GM23338 (cell line): ENCODE data around the gene GSTT2B. TPM values are rescaled to one million over a fixed set of nuclear protein-coding genes. Genes with fewer than 3 reads are reported as not detected.

ENCODE experiments used
- ATAC-seq: fragments of 200-7000 bp; cut with Tn5 transposase; 3 replicates; pipeline ENCODE4 v1.9.1; 2020
- DNase-seq: peaks from one replicate; pipeline ENCODE4 v3.0.0-alpha.2; 2015; ENCODE audit warnings: low spot score
- H2AFZ ChIP-seq: fragments of 200-600 bp; sonication (generic); 2 replicates; pipeline ENCODE4 v1.8.0; 2016; ENCODE audit warnings: antibody characterized with exemption, mild to moderate bottlenecking, moderate library complexity
- H3F3A ChIP-seq: fragments of 200-600 bp; sonication (generic); replicated peaks from 2 replicates; pipeline ENCODE4 v1.8.0; 2017; ENCODE audit warnings: antibody characterized with exemption, mixed run types, low read depth
- H3K27ac ChIP-seq: fragments of 200-600 bp; sonication (generic); 2 replicates; pipeline ENCODE4 v1.6.1; 2016; ENCODE audit warnings: low read depth
- H3K27me3 ChIP-seq: fragments of 200-600 bp; sonication (generic); 2 replicates; pipeline ENCODE4 v1.8.0; 2016; ENCODE audit warnings: mild to moderate bottlenecking, mixed run types, moderate library complexity; ENCODE audit not compliant: insufficient read depth
- H3K36me3 ChIP-seq: fragments of 200-600 bp; sonication (generic); 2 replicates; pipeline ENCODE4 v1.8.0; 2016; ENCODE audit warnings: mild to moderate bottlenecking; ENCODE audit not compliant: insufficient read depth
- H3K4me1 ChIP-seq: fragments of 200-600 bp; sonication (generic); 2 replicates; pipeline ENCODE4 v1.8.0; 2016; ENCODE audit warnings: mild to moderate bottlenecking, moderate library complexity; ENCODE audit not compliant: insufficient read depth
- H3K4me2 ChIP-seq: fragments of 200-600 bp; sonication (generic); 2 replicates; pipeline ENCODE4 v1.7.1; 2017; ENCODE audit warnings: mixed run types
- H3K4me3 ChIP-seq: fragments of 200-600 bp; sonication (generic); 2 replicates; pipeline ENCODE4 v1.6.1; 2016; ENCODE audit warnings: mixed run types
- H3K79me2 ChIP-seq: fragments of 200-600 bp; sonication (generic); replicated peaks from 2 replicates; pipeline ENCODE4 v1.8.0; 2017; ENCODE audit warnings: mild to moderate bottlenecking; ENCODE audit not compliant: insufficient read depth
- H3K9me2 ChIP-seq: fragments of 200-600 bp; sonication (generic); 2 replicates; pipeline ENCODE4 v1.8.0; 2017; ENCODE audit not compliant: insufficient read depth
- H4K20me1 ChIP-seq: fragments of 200-600 bp; sonication (generic); replicated peaks from 2 replicates; pipeline ENCODE4 v1.8.0; 2017; ENCODE audit warnings: mild to moderate bottlenecking; ENCODE audit not compliant: insufficient read depth
- H3K27ac Mint-ChIP-seq: 2 replicates; pipeline ENCODE4 v1.8.0; 2020; ENCODE audit warnings: inconsistent platforms, mild to moderate bottlenecking, moderate library complexity, mixed read lengths
- H3K27me3 Mint-ChIP-seq: 3 replicates; pipeline ENCODE4 v1.8.0; 2022; ENCODE audit warnings: low read depth, mild to moderate bottlenecking, moderate library complexity, mixed read lengths, inconsistent platforms; ENCODE audit not compliant: insufficient read depth, poor library complexity
- H3K36me3 Mint-ChIP-seq: 3 replicates; pipeline ENCODE4 v1.8.0; 2021; ENCODE audit warnings: low read depth, mild to moderate bottlenecking, inconsistent platforms, moderate library complexity, mixed read lengths
- H3K4me1 Mint-ChIP-seq: 3 replicates; pipeline ENCODE4 v1.8.0; 2020; ENCODE audit warnings: mild to moderate bottlenecking, inconsistent platforms, mixed read lengths
- H3K4me3 Mint-ChIP-seq: 3 replicates; pipeline ENCODE4 v1.8.0; 2021; ENCODE audit warnings: moderate library complexity, mild to moderate bottlenecking, inconsistent platforms, mixed read lengths
- H3K9me3 Mint-ChIP-seq: 3 replicates; pipeline ENCODE4 v1.8.0; 2020; ENCODE audit warnings: moderate library complexity, mild to moderate bottlenecking, inconsistent platforms, mixed read lengths
- CREB1 ChIP-seq: fragments of 250-450 bp; sonication (Bioruptor Pico); IDR thresholded peaks from 2 replicates; pipeline ENCODE4 v1.5.0; 2020; ENCODE audit warnings: low read depth, mild to moderate bottlenecking, moderate library complexity
- CTCF ChIP-seq, 2 experiments: fragments of 200-600 bp in 1 of 2; sonication (generic) in 1 of 2; conservative IDR thresholded peaks; 2 replicates each; pipeline versions ENCODE4 v1.5.1 to v1.6.1; 2016 to 2017; ENCODE audit warnings: antibody characterized with exemption in 2 of 2, low read depth in 2 of 2, mild to moderate bottlenecking in 2 of 2, moderate library complexity in 1 of 2
- ETS1 ChIP-seq: IDR thresholded peaks from 2 replicates; pipeline ENCODE4 v1.6.1; 2016; ENCODE audit warnings: antibody characterized with exemption
- NANOG ChIP-seq: IDR thresholded peaks from 2 replicates; pipeline ENCODE4 v1.6.1; 2016; ENCODE audit warnings: antibody characterized with exemption, borderline replicate concordance
- STAT1 ChIP-seq: IDR thresholded peaks from one replicate; pipeline ENCODE4 v1.6.1; 2016; ENCODE audit warnings: antibody characterized with exemption; ENCODE audit not compliant: unreplicated experiment
- ZNF331 ChIP-seq: fragments of 250-450 bp; sonication (Bioruptor Pico); IDR thresholded peaks from 2 replicates; pipeline ENCODE4 v1.5.0; 2020; ENCODE audit warnings: low read depth, mild to moderate bottlenecking, moderate library complexity
- polyA plus RNA-seq: library from polyadenylated mRNA; unstranded; fragments of >200 nt; fragmentation: Nextera tagmentation; extraction: Ambion mirVana; gene quantifications from 2 replicates; pipeline ENCODE4 v1.2.1, GENCODE V29; 2016
- total RNA-seq: library from RNA; depleted of rRNA; stranded (reverse); fragments of >200 nt; shearing (Covaris generic); gene quantifications from 2 replicates; pipeline ENCODE4 v1.2.3, GENCODE V29; 2014

The GSTT2B gene
- total and polyA plus RNA-seq, 2 experiments from 2014 or later: 5.7 to 17.2 TPM

GRCh38 chr22:24010018-24010391 is 49.0 kb upstream of the GSTT2B start (continued):
- TF ChIP-seq ETS1 (no peak), NANOG (no peak), CREB1 (CRISPR knock-in tag) (no peak), ZNF331 (CRISPR knock-in tag) (no peak), STAT1 (no peak)

GRCh38 chr22:24009227-24010017 is 48.4 kb upstream of the GSTT2B start:
- H3K4me3 ChIP-seq: no peak overlapping the region

More at GRCh38 chr22:24009227-24010017, 48.4 kb upstream of the GSTT2B start:
- no peak overlapping the region for H3K27ac Mint-ChIP-seq
- no peak overlapping the region for H3K4me2 ChIP-seq
- H3K4me1 ChIP-seq: peaks cover 5% of the 10 kb centered on the region; the same call in 1 of the 2 replicates
- H3K9me2 ChIP-seq: no peaks in the 10 kb centered on the region
- peaks cover 31% of the 10 kb centered on the region for H3K79me2 ChIP-seq
- H3K4me1 Mint-ChIP-seq: peaks cover 4% of the 10 kb centered on the region
- no peaks in the 10 kb centered on the region for H4K20me1 ChIP-seq
- H3K36me3 Mint-ChIP-seq: peaks cover 6% of the 10 kb centered on the region; the same call in 1 of the 3 replicates
- H3K36me3 ChIP-seq: no peaks in the 10 kb centered on the region
- peaks cover 11% of the 10 kb centered on the region for H3K9me3 Mint-ChIP-seq
- no peak for TF ChIP-seq CREB1 (CRISPR knock-in tag)
- no peak for TF ChIP-seq CTCF (conservative IDR thresholded peaks at IDR 0.05; ENCODE audit: low read depth in 2 of 2)
- 0 out of 2 replicates have a peak, but pooled peaks cover 3% of the 10 kb centered on the region for H3F3A ChIP-seq
- H3K27ac ChIP-seq: no peak overlapping the region
- H3K27me3 Mint-ChIP-seq: peaks cover 13% of the 10 kb centered on the region
- H3K27me3 ChIP-seq: no peaks in the 10 kb centered on the region
- H2AFZ ChIP-seq: peak overlapping the region; percentile 70
- H3K4me3 Mint-ChIP-seq: no peak overlapping the region
- ATAC-seq (no peak), DNase-seq (no peak)
